Osteocyte (in vitro differentiated cells): ENCODE data around the gene INTU. TPM values are rescaled to one million over a fixed set of nuclear protein-coding genes. Genes with fewer than 3 reads are reported as not detected.
"Not testable (repeated sequence)": the region's sequence is repeated elsewhere in the genome, so short reads cannot be mapped to it uniquely, and the experiment has no call there.

ENCODE experiments used
- DNase-seq: peaks from one replicate; pipeline ENCODE4 v3.0.0; 2021; ENCODE audit warnings: mixed read lengths; ENCODE audit not compliant: unreplicated experiment; ENCODE audit errors: extremely low spot score
- H3K27ac Mint-ChIP-seq: one replicate; pipeline ENCODE4 v1.8.0; 2021; ENCODE audit warnings: mild to moderate bottlenecking, mixed read lengths; ENCODE audit not compliant: unreplicated experiment
- H3K27me3 Mint-ChIP-seq: one replicate; pipeline ENCODE4 v1.8.0; 2021; ENCODE audit warnings: mixed read lengths; ENCODE audit not compliant: unreplicated experiment
- H3K36me3 Mint-ChIP-seq: one replicate; pipeline ENCODE4 v1.8.0; 2021; ENCODE audit warnings: mixed read lengths; ENCODE audit not compliant: unreplicated experiment
- H3K4me1 Mint-ChIP-seq: one replicate; pipeline ENCODE4 v1.8.0; 2021; ENCODE audit warnings: mixed read lengths; ENCODE audit not compliant: unreplicated experiment
- H3K4me3 Mint-ChIP-seq: one replicate; pipeline ENCODE4 v1.8.0; 2021; ENCODE audit warnings: mild to moderate bottlenecking, moderate library complexity, mixed read lengths; ENCODE audit not compliant: unreplicated experiment
- H3K9me3 Mint-ChIP-seq: one replicate; pipeline ENCODE4 v1.8.0; 2021; ENCODE audit warnings: mixed read lengths; ENCODE audit not compliant: unreplicated experiment
- long read RNA-seq: library from polyadenylated mRNA; unstranded; transcript quantifications from one replicate; pipeline ENCODE4 v2.0.0, GENCODE V29; 2021
- total RNA-seq: library from RNA; stranded (reverse); gene quantifications from 2 replicates; pipeline ENCODE4 v1.2.1, GENCODE V29; 2021
- TF ChIP-seq, protein P1 (sequence below): fragments of 200-600 bp; sonication (generic); IDR thresholded peaks from 2 replicates; pipeline ENCODE4 v1.5.0; 2021; ENCODE audit warnings: antibody characterized with exemption, mild to moderate bottlenecking, moderate library complexity

Gene INTU
- total RNA-seq = 5.3 and 6.0 TPM in 2 replicates
- long read RNA-seq, full-length matches to known transcripts = 3 of 11 reads
- long read RNA-seq, partial matches to known transcripts = 4 of 11 reads
- long read RNA-seq, other reads (novel, unspliced or antisense) = 4 of 11 reads

DNA sequence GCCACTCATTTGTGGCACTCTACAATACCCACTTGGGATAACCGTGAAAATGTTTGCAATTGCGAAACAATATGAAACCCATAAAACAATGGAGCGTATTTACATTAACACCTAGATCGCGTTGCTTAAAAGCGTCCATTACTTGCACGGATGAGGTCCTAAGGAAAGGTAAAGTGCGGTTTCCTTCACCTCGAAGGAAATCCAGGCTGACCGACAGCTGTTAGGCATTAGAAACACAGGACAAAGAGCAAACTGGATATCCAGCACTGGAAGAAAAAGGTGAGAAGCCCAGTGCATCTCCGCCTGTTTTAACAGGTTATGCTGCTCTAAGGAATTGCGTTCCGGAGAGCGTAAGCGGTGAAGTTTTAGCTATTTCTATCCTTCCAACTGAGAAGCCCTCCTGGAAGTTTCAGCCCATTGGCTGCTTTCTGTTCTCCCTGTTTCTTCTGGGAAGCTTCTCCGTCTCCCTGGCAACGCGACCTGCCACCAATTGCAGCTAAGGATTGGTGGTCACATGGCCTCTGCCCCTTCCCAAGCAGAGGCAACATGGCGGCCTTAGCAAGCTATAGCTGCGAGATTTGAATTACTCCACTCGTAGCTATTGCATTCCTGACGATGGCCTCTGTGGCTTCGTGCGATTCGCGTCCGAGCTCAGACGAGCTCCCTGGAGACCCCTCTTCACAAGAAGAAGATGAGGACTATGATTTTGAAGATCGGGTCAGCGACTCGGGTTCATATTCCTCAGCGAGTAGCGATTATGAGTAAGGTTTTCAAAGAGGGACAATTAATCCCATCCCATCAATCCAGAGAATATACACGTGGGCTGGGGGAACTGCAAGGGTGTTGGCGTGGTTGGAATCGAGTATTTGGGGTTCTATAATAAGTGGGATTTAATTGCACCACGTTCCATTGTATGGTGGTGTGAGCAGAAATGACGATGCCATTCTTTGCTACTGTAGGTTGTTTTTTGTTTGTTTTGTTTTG is at the start of gene INTU:
TSS of gene INTU (plus strand) at position 538 of the 984 bp plus-strand sequence. CDS start at position 616, 78 bp downstream.
- Mint-ChIP-seq H3K4me1 (peaks cover 8% of the 10 kb centered on the region), H3K9me3 (no peaks in the 10 kb centered on the region), H3K36me3 (no peaks in the 10 kb centered on the region), H3K27ac (peak within 1 kb of the TSS; percentile 93), H3K4me3 (peak within 1 kb of the TSS; percentile 95), H3K27me3 (peaks cover 14% of the 10 kb centered on the region)
- peak; percentile 96 for DNase-seq
- TF ChIP-seq, protein P1, sequence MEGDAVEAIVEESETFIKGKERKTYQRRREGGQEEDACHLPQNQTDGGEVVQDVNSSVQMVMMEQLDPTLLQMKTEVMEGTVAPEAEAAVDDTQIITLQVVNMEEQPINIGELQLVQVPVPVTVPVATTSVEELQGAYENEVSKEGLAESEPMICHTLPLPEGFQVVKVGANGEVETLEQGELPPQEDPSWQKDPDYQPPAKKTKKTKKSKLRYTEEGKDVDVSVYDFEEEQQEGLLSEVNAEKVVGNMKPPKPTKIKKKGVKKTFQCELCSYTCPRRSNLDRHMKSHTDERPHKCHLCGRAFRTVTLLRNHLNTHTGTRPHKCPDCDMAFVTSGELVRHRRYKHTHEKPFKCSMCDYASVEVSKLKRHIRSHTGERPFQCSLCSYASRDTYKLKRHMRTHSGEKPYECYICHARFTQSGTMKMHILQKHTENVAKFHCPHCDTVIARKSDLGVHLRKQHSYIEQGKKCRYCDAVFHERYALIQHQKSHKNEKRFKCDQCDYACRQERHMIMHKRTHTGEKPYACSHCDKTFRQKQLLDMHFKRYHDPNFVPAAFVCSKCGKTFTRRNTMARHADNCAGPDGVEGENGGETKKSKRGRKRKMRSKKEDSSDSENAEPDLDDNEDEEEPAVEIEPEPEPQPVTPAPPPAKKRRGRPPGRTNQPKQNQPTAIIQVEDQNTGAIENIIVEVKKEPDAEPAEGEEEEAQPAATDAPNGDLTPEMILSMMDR = no peak

DNA sequence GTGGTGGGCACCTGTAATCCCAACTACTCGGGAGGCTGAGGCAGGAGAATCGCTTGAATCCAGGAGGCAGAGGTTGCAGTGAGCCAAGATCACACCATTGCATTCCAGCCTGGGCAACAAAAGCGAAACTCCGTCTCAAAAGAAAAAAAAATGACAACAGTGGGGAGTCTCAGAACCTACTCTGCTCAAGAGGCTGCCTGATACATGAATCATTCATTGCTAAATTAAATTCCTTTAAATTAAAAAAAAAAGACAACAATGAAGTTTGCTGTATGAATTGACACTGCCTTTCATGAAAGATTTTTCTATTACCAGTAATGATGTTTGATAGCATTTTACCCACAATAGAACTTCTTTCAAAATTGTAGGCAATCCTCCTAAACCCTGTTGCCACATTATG is 46.3 kb upstream of the INTU start:
- not testable (repeated sequence) for H3K27ac Mint-ChIP-seq, H3K9me3 Mint-ChIP-seq, DNase-seq, H3K4me3 Mint-ChIP-seq, H3K36me3 Mint-ChIP-seq, H3K4me1 Mint-ChIP-seq
- peaks cover 19% of the 10 kb centered on the region for H3K27me3 Mint-ChIP-seq

DNA sequence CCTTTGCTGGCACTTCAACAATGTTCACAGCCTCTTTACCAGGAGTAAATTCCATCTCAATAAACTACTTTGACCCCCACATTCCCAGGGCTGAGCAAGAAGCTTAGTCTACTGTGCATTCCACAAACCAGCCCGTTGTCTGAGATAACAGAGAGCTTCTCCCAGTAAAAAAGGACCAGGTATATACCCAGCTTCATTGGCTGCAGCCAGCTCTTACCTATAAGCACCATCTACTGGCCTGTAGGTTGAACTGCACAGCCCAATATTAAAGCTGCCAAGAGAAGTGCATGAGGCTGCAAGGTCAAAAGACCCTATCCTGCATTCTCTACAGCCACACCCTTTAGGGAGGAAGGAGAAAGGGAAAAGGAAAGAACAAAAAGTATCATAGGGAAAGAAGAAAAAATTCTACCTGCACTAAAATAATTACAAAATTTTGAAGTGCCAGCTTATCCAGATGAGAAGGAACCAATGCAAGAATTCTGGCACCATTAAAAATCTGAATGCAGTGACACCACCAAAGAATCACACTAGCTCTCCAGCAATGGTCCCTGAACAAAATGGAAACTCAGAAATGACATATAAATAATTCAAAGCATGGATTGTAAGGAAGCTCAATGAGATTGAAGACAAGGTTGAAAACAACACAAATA is 45.7 kb upstream of the INTU start:
- TF ChIP-seq, protein P1 = peak; percentile 85
- no peaks in the 10 kb centered on the region for H3K9me3 Mint-ChIP-seq
- no peaks in the 10 kb centered on the region for H3K36me3 Mint-ChIP-seq
- no peak for DNase-seq
- H3K27me3 Mint-ChIP-seq = peaks cover 21% of the 10 kb centered on the region
- peaks cover 4% of the 10 kb centered on the region for H3K4me1 Mint-ChIP-seq
- H3K27ac Mint-ChIP-seq = no peak overlapping the region
- H3K4me3 Mint-ChIP-seq = no peak overlapping the region

DNA sequence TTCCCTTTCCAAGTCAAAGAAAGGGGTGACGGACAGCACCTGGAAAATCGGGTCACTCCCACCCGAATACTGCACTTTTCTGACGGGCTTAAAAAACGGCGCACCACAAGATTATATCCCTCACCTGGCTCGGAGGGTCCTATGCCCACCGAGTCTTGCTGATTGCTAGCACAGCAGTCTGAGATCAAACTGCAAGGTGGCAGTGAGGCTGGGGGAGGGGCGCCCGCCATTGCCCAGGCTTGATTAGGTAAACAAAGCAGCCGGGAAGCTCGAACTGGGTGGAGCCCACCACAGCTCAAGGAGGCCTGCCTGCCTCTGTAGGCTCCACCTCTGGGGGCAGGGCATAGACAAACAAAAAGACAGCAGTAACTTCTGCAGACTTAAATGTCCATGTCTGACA is 43.6 kb upstream of the INTU start:
- DNase-seq, H3K36me3 Mint-ChIP-seq, H3K27ac Mint-ChIP-seq, H3K4me1 Mint-ChIP-seq, H3K4me3 Mint-ChIP-seq, H3K9me3 Mint-ChIP-seq: not testable (repeated sequence)
- H3K27me3 Mint-ChIP-seq = peaks cover 16% of the 10 kb centered on the region

DNA sequence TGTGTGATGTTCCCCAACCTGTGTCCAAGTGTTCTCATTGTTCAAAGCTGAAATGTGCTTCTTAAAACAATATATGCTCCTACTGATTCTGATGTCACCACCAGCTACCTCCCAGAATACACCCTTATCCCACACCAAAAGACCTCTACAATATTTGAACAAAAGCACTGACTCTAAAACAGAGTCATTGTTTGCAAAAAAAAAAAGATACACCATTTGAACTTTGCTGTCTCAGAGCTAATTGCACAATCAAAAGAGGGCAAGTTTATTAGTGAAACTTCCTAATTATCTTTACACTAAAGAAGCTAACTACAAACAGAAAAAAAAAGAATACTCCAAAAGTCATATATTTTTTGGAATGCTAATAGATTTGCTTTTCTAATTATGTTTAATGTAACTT is 34.1 kb upstream of the INTU start:
- H3K4me1 Mint-ChIP-seq = peaks cover 4% of the 10 kb centered on the region
- H3K9me3 Mint-ChIP-seq = no peaks in the 10 kb centered on the region
- no peak overlapping the region for H3K27ac Mint-ChIP-seq
- TF ChIP-seq, protein P1 = no peak
- DNase-seq = no peak
- peaks cover 16% of the 10 kb centered on the region for H3K27me3 Mint-ChIP-seq
- no peaks in the 10 kb centered on the region for H3K36me3 Mint-ChIP-seq
- H3K4me3 Mint-ChIP-seq = no peak overlapping the region
